Measurements from ENCODE around the gene COG2. TPM values are rescaled to one million over a fixed set of nuclear protein-coding genes. Genes with fewer than 3 reads are reported as not detected.

COG2 gene
- total RNA-seq, 1 donor from 2014 or later: 25.9 TPM

GRCh38 chr1:230658691-230659090 lies 16.4 kb downstream of the COG2 start:
- Histone ChIP-seq H3K36me3 (ENCODE audit: insufficient read depth, low read length) (peaks cover 9% of the 10 kb centered on the region), H3K9ac (ENCODE audit: low read length) (no peak overlapping the region), H3K79me2 (ENCODE audit: insufficient read depth, low read length) (peaks cover 9% of the 10 kb centered on the region), H3K4me2 (ENCODE audit: low read length) (no peak overlapping the region), H2AFZ (ENCODE audit: low read depth, low read length) (no peak overlapping the region), H3K27ac (ENCODE audit: low read depth, low read length) (no peak overlapping the region), H3K27me3 (ENCODE audit: insufficient read depth, low read length) (no peaks in the 10 kb centered on the region), H4K20me1 (ENCODE audit: insufficient read depth, low read length) (peaks cover 9% of the 10 kb centered on the region), H3K4me1 (ENCODE audit: insufficient read depth, low read length) (no peaks in the 10 kb centered on the region), H3K9me3 (ENCODE audit: insufficient read depth, low read depth, low read length) (no peaks in the 10 kb centered on the region), H3K4me3 (ENCODE audit: insufficient read depth, low read depth, low read length) (no peak overlapping the region)
- no peak overlapping the region for H3K27ac Mint-ChIP-seq (ENCODE audit: unreplicated experiment)
- FAIRE-seq (no peak), DNase-seq (ENCODE audit: low read depth) (no peak)
- H3K36me3 Mint-ChIP-seq (ENCODE audit: low read depth, unreplicated experiment): peaks cover 4% of the 10 kb centered on the region
- no peak overlapping the region for H3K4me3 Mint-ChIP-seq (ENCODE audit: unreplicated experiment)
- H3K27me3 Mint-ChIP-seq (ENCODE audit: low read depth, unreplicated experiment): no peaks in the 10 kb centered on the region
- no peaks in the 10 kb centered on the region for H3K4me1 Mint-ChIP-seq (ENCODE audit: low read depth, unreplicated experiment)
- peaks cover 2% of the 10 kb centered on the region for H3K9me3 Mint-ChIP-seq (ENCODE audit: unreplicated experiment)
- TF ChIP-seq CTCF (IDR thresholded peaks at IDR 0.05; ENCODE audit: insufficient read depth, low read depth, low read length) (no peak), EZH2 (IDR thresholded peaks at IDR 0.05; ENCODE audit: insufficient read depth, low read length) (no peak)

- no peak overlapping the region for H3K27ac ChIP-seq (ENCODE audit: low read depth, low read length)
- H3K9ac ChIP-seq (ENCODE audit: low read length): no peak overlapping the region
- no peaks in the 10 kb centered on the region for H3K27me3 ChIP-seq (ENCODE audit: insufficient read depth, low read length)
- no peak for TF ChIP-seq CTCF (IDR thresholded peaks at IDR 0.05; ENCODE audit: insufficient read depth, low read depth, low read length)
- TF ChIP-seq EZH2 (IDR thresholded peaks at IDR 0.05; ENCODE audit: insufficient read depth, low read length): no peak
- no peak overlapping the region for H3K4me3 ChIP-seq (ENCODE audit: insufficient read depth, low read depth, low read length)
- no peak overlapping the region for H3K27ac Mint-ChIP-seq (ENCODE audit: unreplicated experiment)
- H3K27me3 Mint-ChIP-seq (ENCODE audit: low read depth, unreplicated experiment): no peaks in the 10 kb centered on the region
- no peak overlapping the region for H2AFZ ChIP-seq (ENCODE audit: low read depth, low read length)
- H3K9me3 Mint-ChIP-seq (ENCODE audit: unreplicated experiment): no peaks in the 10 kb centered on the region
- no peak overlapping the region for H3K4me3 Mint-ChIP-seq (ENCODE audit: unreplicated experiment)
- H3K36me3 Mint-ChIP-seq (ENCODE audit: low read depth, unreplicated experiment): peaks cover 11% of the 10 kb centered on the region
- H3K4me1 ChIP-seq (ENCODE audit: insufficient read depth, low read length): no peaks in the 10 kb centered on the region
- peaks cover 3% of the 10 kb centered on the region for H4K20me1 ChIP-seq (ENCODE audit: insufficient read depth, low read length)
- H3K4me2 ChIP-seq (ENCODE audit: low read length): no peak overlapping the region
- FAIRE-seq: no peak
- H3K36me3 ChIP-seq (ENCODE audit: insufficient read depth, low read length): peaks cover 25% of the 10 kb centered on the region
- H3K9me3 ChIP-seq (ENCODE audit: insufficient read depth, low read depth, low read length): no peaks in the 10 kb centered on the region
- H3K4me1 Mint-ChIP-seq (ENCODE audit: low read depth, unreplicated experiment): no peaks in the 10 kb centered on the region
- H3K79me2 ChIP-seq (ENCODE audit: insufficient read depth, low read length): peaks cover 3% of the 10 kb centered on the region
- DNase-seq (ENCODE audit: low read depth): no peak
These were observed 19.7 kb downstream of the COG2 start for GRCh38 chr1:230661976-230662375.

GRCh38 chr1:230668227-230668626 lies 25.9 kb downstream of the COG2 start:
- Histone ChIP-seq H3K4me3 (ENCODE audit: insufficient read depth, low read depth, low read length) (no peak overlapping the region), H3K4me1 (ENCODE audit: insufficient read depth, low read length) (no peaks in the 10 kb centered on the region), H3K9ac (ENCODE audit: low read length) (no peak overlapping the region), H4K20me1 (ENCODE audit: insufficient read depth, low read length) (no peaks in the 10 kb centered on the region), H3K36me3 (ENCODE audit: insufficient read depth, low read length) (peaks cover 26% of the 10 kb centered on the region), H3K27me3 (ENCODE audit: insufficient read depth, low read length) (no peaks in the 10 kb centered on the region), H3K9me3 (ENCODE audit: insufficient read depth, low read depth, low read length) (no peaks in the 10 kb centered on the region), H3K27ac (ENCODE audit: low read depth, low read length) (no peak overlapping the region), H3K79me2 (ENCODE audit: insufficient read depth, low read length) (no peaks in the 10 kb centered on the region), H2AFZ (ENCODE audit: low read depth, low read length) (no peak overlapping the region), H3K4me2 (ENCODE audit: low read length) (no peak overlapping the region)
- Mint-ChIP-seq H3K4me1 (ENCODE audit: low read depth, unreplicated experiment) (no peaks in the 10 kb centered on the region), H3K4me3 (ENCODE audit: unreplicated experiment) (no peak overlapping the region), H3K27ac (ENCODE audit: unreplicated experiment) (no peak overlapping the region), H3K9me3 (ENCODE audit: unreplicated experiment) (no peaks in the 10 kb centered on the region), H3K27me3 (ENCODE audit: low read depth, unreplicated experiment) (no peaks in the 10 kb centered on the region), H3K36me3 (ENCODE audit: low read depth, unreplicated experiment) (peaks cover 21% of the 10 kb centered on the region)
- TF ChIP-seq EZH2 (IDR thresholded peaks at IDR 0.05; ENCODE audit: insufficient read depth, low read length) (no peak), CTCF (IDR thresholded peaks at IDR 0.05; ENCODE audit: insufficient read depth, low read depth, low read length) (no peak)
- DNase-seq (ENCODE audit: low read depth) (no peak), FAIRE-seq (no peak)

Measured in astrocyte (in vitro differentiated cells and primary cell).